Inflammatory macrophage treated with lipopolysaccharide for 4 hours (primary cell): Measurements from ENCODE around the gene TYW5.

ENCODE experiments used
- DNase-seq: peaks from one replicate; pipeline ENCODE4 v3.0.0-alpha.2; 2020

TYW5 gene, protein sequence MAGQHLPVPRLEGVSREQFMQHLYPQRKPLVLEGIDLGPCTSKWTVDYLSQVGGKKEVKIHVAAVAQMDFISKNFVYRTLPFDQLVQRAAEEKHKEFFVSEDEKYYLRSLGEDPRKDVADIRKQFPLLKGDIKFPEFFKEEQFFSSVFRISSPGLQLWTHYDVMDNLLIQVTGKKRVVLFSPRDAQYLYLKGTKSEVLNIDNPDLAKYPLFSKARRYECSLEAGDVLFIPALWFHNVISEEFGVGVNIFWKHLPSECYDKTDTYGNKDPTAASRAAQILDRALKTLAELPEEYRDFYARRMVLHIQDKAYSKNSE

DNA sequence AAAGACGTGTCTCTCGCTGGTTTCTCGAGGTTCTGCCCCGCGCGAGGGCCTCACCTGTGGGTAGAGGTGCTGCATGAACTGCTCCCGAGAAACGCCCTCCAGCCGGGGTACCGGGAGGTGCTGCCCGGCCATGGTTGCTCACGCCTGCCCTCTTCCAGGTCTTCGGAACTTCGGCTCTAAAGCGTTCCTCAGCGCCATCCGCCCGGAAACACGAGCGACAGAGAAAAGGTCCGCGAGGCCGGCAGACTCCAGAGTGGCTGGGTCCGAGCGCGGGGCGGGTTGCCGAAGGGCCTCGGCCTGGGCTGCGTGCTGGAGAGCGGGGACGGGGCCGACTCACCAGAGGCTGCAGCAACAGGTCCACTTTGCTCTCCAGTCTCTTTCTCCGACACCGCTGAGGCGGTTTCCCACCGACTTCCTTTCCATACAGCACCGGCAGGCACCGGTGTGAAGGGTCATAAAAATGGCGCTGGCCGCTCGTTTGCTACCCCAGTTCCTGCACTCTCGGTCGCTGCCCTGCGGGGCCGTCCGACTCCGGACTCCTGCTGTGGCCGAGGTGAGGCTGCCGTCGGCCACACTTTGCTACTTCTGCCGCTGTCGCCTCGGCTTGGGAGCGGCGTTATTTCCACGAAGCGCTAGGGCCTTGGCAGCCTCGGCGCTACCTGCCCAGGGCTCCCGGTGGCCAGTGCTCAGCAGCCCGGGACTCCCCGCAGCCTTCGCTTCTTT is at the start of gene TYW5, which contains the start of gene MAIP1:
Gene TYW5 (minus strand): TSS at position 153 of the 723 bp plus-strand sequence. CDS start 21 bp downstream, at position 132.
Gene MAIP1 (plus strand): TSS at position 244 of the 723 bp plus-strand sequence. CDS start 217 bp downstream, at position 461.
- peak; percentile 79 for DNase-seq

DNA sequence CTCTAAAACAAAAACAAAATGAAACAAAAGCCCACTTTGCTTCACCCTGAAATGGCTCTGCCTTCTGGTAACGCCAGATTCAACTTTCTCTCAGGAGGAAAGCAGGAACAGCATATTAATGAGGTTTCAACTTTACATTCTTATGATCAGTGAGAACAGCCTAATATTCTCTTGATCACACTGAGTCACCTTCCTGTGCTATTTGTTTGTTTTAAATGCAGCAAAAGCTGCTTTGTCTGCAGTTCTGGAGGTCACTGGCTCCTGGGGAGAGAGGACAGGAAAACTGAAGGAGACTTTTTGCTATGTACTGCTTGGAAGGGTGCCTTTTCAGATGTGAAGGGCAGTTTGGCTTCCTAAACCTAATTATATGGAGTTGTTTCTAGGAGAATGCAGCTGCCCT is 48.2 kb upstream of the TYW5 start:
- no peak for DNase-seq

DNA sequence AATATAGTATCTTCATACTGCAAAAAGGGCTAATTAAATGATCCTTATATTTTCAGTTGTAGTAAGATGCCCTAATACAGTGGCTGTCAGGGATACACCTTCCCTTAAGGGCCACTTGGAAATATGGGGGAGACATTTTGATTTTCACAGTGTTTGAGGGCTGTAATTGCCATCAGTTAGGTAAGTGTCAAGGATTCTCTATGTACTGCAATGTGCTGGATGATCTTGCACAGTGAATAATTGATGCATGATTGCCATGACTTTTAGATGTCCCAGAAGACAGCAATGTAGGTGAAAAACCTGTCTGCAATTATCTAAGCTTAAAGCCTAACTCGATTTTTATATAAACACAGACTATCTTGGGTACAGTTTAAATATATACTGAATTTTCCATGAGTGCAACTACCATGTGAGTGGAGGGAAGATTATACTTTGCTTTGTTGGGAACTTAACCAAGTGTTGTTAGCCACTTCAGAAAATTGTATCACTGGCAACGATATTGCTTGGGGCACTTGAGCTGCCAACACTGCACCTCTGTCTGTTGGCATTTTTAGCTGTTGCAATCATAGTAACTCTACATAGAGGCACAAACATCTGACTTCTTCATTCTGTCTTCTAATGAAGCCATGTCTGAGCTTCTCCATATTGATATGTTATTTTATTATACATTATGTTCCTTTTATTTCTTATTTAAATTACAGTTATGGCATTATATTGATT is 45.3 kb upstream of the TYW5 start:
- no peak for DNase-seq

DNA sequence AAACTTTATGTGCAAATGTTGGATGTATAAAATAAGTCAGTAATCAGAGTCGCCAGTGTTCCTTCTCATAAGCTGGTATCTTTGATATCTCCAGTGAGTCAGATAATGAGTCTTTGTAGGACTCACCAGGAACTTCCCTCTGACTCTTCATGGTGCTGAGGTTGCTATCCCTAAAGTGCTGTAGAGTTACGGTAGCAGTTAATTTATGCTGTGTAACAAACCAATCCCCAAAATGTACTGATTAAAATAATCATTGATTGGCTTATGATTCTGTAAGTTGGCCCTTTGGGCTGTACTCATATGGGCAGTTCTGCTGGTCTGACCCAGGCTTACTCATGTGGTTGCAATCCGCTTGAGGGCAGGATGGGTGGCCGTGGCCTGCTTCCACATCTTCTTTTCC is 43.9 kb upstream of the TYW5 start:
- no peak for DNase-seq

DNA sequence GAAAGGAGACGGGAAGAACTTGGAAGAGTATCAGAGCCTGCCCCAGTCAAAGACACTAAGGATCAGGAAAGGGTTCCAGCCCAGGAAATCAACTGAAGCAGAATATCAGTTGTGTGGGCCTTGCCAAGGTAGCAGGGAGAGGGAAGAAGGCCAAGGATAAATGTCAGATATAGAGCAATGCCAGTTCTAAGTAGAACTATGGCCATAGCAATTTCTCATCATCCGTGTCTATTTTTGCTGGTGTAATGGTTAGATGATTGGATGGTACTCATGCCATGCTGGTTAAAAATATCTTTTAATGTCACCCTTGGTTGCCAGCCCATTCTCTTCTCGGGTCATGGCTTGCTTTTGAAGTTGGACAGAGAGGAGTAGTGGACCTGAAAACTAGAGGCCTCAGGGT is 42.0 kb upstream of the TYW5 start:
- no peak for DNase-seq

DNA sequence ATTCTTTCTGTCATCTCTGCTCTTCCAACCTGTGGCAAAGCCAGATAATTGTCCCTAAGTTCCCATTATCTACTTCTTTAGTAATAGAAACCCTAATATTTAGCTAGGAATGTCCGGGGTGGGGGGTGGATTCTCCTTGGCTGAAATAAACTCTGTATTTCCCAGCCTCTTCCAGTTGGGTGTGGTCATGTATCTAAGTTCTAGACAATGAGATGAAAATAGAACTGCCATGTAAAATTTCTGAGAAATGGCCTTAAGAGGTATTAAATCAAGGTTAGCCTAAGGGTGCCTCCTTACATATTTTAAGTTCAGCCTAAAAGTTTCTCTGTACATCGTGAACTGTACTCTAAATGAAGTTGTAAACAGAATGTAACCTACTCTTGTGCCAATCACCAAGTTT is 39.6 kb upstream of the TYW5 start:
- DNase-seq, result no peak

DNA sequence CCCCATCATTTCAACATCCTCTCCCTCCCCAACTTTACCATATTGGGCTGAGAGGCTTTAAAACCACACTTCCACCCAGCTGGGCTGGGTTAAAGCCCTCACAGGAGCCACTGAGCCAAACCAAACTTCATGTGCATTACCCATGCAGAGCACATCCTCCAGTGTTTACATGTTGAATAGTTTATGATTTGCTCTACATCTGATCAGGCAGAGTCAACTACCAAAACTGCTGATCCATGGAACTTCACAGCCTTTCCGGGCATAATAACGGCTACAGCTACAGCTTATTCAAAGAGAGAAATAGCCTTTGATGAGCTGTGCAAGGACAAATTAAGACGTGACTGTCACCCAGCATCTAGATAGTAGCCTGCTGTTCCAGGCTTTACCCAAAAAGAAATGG is 39.1 kb upstream of the TYW5 start:
- DNase-seq, result no peak

DNA sequence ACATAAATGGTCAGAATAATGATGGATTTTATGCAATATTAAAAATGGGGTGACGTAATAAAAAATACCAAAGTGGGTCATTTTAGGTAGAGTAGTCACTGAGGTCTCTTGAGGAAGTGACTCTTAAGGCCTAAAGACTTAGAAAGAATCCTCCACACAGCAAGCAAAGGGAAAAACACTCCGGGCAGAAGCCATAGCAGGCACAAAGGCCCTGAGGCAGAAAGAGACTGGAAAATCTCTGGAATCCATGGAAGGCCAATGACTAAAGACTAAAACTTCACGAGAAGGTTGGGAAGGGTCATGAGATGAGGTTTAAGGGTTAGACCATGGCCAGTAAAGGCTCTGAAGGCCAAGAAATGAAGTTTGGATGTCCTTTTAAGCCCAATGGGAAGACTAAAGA is 37.0 kb upstream of the TYW5 start:
- no peak for DNase-seq

DNA sequence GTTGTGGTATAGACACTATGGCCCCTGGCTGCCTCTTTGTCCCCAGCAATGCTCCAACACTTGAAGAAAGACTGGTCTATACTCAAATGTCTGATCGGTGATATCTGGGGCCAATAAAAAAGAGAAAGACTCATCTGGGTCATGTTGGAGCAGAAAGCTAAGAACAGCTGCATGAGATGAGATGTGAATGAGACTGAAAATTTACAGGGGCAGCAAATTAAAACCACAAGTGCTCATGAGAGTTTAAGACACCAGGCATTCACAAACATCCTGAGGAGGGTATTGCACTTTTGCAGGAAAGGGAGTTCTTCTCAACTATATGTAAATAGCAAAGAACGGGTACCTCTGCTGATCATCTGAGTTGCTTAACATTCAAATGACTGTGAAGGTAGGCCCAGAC is 36.4 kb upstream of the TYW5 start:
- DNase-seq, result no peak

DNA sequence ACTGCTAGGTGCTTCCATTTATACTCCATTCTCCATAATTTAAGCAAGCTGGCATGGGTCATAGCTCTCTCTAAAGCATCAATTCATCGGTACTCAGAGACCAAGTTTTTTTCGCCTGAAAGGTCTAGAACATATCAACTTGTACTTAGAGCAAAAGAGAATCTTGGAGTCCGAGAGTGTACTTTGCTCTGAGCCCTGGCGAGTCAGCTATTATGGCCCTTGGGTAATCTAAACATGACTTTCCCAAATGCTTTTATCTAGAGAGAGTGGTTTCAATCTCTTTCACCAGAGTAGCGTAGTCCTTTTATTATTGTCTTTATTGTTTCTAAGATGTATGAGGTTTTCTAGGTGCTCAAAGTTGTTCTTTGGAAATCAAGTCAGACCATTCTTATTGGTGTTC is 34.5 kb upstream of the TYW5 start:
- no peak for DNase-seq

DNA sequence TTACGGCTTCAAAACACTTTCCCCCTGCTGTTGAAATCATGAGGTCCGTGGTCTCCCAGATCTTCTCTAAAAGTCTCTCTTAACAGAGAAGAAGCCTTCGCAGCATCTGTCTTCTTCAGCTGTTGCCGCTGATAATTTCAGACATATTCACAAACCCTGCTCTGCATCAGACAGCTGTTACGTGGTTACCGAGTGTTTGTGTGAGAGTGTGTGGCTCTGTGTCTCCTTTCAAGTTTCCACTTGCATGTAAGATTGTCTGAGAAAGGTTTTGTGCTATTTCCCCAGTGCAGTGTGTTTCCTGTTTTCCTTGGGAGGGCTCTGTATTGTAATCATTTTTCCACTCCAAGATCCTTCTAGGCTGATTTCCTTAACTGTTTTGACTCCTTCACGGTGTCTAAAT is 32.9 kb upstream of the TYW5 start:
- DNase-seq, result no peak

DNA sequence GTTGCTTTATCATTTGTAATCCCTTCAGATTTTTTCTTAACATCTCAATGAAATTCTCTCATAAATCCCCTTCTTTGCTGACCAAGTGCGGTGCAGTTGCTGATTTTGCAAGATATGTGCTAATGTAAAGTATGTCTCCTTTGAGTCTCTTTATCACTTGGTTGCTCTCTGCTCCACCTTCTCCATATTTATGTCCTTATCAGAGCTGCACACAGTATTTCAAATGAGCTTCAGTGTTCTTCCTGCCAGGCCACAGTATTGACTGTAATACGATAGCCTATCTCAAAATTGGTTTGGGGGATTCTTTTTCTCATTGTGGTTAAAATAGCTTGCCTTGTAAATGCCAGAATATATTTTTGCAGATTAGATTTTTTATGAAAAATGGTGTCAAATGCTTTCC is 32.3 kb upstream of the TYW5 start:
- DNase-seq, result no peak

DNA sequence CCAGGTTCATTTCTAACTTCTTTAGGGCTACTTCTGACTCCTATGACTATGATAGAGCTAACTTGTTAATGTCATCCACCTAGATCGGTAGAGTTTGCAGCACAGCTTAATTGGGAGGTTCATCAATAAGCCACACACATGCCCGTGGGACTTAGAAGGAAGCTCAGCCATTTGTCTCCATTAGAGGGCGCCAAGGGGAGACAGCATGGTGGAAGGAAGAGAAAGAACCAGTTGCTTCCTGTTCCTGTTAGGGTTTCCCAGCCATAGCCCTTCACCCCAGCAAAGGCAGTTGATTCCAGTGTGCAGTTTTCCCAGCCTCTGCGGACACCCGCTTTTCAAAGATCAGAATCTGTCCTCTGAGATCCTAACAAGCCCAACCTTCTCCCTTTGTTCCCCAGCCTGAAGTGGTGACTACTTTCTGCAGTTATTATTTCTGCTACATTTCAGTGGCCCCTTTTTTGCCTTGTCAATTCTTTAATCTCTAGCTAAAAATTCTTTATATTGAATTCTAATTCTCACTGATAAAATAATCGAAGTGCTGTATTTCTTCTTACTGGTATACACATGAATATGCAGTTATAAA is 30.4 kb upstream of the TYW5 start:
- DNase-seq, result peak; percentile 83

DNA sequence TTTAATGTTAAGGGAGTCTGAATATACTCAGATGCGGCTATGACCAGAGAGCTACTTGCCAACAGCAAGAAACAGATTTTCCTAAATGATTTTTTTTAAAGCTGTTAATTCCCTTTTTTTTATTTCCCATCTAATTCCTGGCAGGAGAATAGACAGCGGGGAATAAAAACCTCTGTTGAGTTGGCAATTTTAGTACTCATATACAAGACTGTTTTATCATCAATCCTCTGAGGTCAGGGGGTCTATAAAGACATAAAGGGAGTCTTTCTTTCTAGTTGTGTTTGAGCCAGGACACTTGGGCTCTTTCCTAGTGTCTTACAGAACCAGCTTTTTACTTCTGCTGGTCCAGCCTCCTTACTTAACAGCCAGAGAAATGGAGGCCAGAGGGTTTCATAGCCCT is 29.5 kb upstream of the TYW5 start:
- no peak for DNase-seq

DNA sequence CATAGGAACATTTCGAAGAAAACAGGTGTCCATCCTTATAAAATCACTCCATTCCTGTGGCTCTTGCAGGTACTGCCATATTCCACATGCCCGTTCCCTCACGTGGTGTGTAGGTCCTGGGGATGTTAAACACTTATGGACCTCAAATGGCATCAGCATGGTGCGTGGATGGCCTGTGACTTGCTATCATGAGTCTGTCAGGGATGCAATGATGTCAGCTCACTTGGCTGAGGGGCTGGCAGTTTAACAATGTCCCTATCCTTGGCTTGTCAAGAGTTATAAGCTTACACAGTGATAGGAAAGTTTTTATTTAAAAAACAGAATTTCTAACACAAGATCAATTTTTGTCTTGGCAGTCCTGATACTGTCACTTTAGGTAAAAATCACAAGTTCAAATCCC is 28.9 kb upstream of the TYW5 start:
- no peak for DNase-seq

DNA sequence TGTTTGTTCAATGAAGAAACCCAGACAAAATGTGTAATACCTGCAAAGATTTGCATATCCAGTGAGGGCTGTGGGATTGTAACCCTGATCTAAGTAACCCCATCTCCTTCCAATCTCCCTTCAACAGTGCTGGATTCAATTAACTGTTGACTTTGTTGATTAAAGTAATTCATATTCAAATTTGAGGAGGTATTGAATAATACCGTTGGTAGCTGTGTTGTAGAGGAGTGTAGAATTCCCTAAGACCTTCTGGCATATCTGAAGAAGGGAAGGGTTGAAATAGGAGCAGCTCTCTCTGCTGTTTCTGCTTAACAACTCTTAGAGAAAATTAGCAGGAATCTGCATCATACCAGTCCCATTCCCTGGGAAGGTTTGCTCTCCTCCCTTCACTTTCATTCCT is 28.2 kb upstream of the TYW5 start:
- DNase-seq, result no peak

DNA sequence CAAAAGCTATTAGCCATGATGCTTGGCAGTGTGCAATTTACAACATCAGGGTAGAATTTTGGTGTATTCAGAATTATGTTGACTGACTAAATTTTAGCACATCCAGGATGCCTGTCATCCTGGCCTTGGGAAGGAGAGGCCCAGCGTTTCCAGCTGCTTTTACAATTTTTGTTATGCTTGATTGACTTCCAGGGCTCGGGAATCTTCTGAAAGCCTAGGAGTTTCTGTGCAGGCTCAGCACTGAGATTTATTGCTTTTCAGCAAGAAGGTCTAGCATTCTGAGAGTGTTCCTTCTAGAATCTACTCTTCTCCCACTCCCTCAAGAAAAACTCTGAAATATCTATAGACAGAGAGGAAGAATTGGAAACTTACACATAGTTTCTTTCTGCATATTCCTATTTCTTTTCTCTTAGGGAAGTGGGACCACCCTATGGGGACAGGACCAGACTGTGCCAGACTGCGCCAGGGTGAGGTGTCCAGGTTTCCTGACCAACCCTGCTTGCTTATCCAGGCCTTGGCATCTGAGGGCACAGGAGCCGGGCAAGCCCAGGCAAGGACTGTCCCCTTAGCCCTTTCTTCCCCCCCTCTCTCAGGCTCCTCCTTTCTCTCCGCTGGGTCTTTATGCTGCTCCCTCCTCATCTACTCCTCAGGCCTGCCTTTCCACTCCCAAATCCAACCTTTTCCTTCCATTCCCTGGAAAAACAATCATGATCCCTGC is 27.0 kb upstream of the TYW5 start:
- no peak for DNase-seq

DNA sequence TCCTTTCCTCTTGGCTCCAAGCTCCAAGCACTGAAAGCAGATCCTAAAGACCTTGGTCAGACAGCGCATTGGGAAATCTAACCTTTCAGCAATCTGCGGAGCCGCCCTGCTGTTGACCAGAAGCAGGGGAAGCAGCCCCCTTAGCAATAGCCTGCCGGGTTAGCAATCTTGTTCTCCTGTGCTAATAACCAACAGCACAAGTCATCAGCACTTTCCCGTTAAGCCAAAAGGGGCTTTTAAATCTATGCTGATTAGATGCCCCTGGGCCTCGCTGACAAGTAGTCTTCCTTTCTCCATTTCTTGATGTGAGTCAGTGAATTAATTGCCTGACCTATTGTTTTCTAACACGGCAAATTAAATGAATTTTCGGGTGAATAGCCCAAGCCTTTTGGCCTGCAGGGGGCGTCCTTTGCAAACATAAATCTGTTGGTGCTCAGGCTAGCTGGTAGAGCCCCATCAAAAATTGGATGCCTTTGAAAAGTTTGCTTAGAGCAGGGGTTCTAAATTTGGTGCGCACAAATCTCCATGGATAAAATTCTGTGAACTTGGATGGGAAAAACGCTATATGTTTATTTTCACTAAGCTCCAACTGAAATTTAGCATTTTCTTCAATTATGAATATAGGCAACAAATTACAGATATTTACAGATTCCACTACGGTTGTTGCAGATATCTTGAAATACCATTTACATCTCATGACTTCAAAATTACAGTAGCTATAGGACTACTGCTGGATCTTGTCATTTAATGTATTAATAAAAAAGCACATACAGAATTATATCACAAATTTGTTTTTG is 24.7 kb upstream of the TYW5 start:
- DNase-seq, result peak; percentile 79

DNA sequence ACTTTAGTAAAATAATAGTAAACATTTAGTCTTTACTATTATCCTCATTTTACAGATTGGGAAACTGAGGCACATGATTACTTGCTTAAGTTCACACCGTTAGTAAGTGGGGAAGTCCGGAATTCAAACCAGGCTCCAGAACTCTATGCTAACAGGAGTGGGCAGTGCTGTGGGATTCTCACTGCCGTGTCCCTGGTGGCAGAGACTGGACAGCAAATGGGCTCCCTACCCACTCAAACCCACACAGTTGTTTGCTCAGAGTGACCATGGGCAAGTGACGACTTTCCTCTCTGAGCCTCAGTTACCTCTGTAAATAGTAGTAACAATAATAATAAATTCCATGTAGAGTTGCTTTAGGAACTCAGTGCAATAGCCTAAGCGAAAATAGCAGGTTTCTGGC is 24.1 kb upstream of the TYW5 start:
- DNase-seq, result peak; percentile 8

DNA sequence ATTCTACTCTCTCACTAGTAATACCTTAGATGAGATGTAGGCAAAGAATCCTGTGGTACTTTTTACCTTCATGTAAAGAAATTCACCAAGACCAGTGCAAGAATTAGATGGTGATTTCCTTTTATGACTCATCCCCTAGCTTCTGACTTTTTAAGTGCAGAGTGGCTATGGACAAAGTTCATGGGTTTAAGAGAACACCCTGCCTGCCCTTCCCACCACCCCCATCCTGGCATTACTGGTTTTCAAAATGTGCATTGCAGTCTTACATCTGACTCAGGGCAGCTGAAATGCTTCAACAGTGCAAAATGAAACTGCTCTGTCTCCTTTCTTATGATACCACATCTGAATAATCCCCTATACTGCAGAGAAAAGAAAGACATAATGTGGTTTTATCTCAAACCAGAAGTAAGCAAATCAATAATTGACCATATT is 22.7 kb upstream of the TYW5 start:
- peak; percentile 82 for DNase-seq

DNA sequence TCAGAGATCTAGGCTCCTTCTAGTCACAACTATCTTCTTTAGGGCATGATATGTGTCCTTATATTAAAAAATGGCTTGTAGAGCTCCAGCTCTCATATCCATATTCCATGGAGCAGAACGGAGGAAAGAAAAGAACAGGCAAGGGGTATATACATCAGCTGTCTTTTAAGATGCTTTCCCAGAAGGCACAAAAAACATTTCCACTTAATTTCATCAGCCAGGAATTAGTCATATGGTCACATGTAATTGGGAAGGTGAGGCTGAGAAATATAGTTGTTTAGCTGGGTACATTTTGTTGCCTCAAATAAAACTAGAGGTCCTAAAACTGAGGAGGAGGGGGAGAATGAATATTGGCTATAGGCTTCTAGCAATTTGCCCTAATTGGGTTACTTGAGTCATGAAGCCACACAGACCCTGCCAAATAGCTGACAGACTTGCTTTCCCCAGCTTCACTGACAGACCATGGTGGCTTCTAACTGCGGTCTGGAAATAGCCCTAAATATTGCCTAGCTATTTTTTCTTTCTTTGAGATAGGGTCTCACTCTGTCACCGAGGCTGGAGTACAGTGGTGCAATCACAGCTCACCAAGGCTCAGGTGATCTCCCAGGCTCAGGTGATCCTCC is 20.1 kb upstream of the TYW5 start:
- DNase-seq, result no peak
